ENCODE data around the gene SMG1. TPM values are rescaled to one million over a fixed set of nuclear protein-coding genes. Genes with fewer than 3 reads are reported as not detected.
A peak's percentile ranks its signal among the peaks of the same experiment; 100 is the strongest.
"Not testable (repeated sequence)": the region's sequence is repeated elsewhere in the genome, so short reads cannot be mapped to it uniquely, and the experiment has no call there.

Gene SMG1
- total and polyA plus RNA-seq, 2 experiments from 2014 or later: 9.9 to 57.0 TPM

DNA sequence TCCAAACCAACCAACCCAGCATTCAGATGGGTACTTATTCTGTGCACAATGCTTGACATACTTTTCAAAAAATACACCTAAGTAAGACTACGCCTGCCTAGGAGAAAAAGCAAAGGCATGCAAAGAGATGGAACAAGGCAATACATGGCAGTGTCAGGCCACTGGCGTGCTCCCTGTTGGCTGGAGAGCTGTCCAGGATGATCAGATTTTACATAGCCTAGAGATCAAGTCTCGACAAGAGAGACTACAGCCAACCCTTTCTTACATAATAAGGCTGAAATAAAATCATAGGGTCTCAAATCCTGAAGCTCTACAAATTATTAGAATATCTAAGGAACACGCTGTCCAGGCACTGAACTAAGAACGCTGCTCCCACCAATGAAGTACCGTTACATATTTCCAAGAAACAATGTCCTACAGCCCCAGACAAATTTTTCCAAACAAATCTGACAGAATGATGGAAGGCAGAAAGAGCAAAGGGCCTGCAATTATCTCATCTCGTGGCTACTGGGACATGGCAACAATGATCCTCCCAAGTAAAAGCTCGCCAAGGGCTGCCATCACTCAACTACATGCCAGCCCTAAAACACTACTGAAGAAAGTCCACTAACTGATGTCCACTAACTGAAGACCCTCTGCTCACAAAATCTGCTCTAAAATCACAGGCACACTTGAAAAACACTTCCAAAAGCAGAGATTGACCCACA lies 141.1 kb downstream of the SMG1 start:
- Histone ChIP-seq H3K9me3 (ENCODE audit: low read depth) (no peaks in the 10 kb centered on the region), H3K9me2 (replicated peaks; ENCODE audit: insufficient read depth) (no peaks in the 10 kb centered on the region), H4K20me1 (ENCODE audit: insufficient read depth, poor library complexity, severe bottlenecking) (peaks cover 75% of the 10 kb centered on the region), H3K4me2 (peak overlapping the region; percentile 53), H3K79me2 (peaks cover 72% of the 10 kb centered on the region), H2AFZ (no peak overlapping the region), H3K27me3 (no peaks in the 10 kb centered on the region), H3K36me3 (replicated peaks; ENCODE audit: insufficient read depth, low read depth) (peaks cover 3% of the 10 kb centered on the region), H3K4me1 (ENCODE audit: insufficient read depth) (peaks cover 25% of the 10 kb centered on the region), H3K4me3 (no peak overlapping the region), H3K27ac (no peak overlapping the region)
- 85% methylated on average over 8 of the region's 8 CpGs for WGBS (ENCODE audit: low lambda C conversion rate, missing lambda C conversion rate)
- TF ChIP-seq EZH2phosphoT487 (IDR thresholded peaks at IDR 0.05; ENCODE audit: low read depth, severe bottlenecking, unreplicated experiment): no peak
- TF ChIP-seq, protein P1, sequence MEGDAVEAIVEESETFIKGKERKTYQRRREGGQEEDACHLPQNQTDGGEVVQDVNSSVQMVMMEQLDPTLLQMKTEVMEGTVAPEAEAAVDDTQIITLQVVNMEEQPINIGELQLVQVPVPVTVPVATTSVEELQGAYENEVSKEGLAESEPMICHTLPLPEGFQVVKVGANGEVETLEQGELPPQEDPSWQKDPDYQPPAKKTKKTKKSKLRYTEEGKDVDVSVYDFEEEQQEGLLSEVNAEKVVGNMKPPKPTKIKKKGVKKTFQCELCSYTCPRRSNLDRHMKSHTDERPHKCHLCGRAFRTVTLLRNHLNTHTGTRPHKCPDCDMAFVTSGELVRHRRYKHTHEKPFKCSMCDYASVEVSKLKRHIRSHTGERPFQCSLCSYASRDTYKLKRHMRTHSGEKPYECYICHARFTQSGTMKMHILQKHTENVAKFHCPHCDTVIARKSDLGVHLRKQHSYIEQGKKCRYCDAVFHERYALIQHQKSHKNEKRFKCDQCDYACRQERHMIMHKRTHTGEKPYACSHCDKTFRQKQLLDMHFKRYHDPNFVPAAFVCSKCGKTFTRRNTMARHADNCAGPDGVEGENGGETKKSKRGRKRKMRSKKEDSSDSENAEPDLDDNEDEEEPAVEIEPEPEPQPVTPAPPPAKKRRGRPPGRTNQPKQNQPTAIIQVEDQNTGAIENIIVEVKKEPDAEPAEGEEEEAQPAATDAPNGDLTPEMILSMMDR (IDR thresholded peaks at IDR 0.05; ENCODE audit: poor library complexity): no peak
- no peak for TF ChIP-seq EZH2 (IDR thresholded peaks at IDR 0.05; ENCODE audit: borderline replicate concordance)
- DNase-seq (ENCODE audit: low spot score): no peak

DNA sequence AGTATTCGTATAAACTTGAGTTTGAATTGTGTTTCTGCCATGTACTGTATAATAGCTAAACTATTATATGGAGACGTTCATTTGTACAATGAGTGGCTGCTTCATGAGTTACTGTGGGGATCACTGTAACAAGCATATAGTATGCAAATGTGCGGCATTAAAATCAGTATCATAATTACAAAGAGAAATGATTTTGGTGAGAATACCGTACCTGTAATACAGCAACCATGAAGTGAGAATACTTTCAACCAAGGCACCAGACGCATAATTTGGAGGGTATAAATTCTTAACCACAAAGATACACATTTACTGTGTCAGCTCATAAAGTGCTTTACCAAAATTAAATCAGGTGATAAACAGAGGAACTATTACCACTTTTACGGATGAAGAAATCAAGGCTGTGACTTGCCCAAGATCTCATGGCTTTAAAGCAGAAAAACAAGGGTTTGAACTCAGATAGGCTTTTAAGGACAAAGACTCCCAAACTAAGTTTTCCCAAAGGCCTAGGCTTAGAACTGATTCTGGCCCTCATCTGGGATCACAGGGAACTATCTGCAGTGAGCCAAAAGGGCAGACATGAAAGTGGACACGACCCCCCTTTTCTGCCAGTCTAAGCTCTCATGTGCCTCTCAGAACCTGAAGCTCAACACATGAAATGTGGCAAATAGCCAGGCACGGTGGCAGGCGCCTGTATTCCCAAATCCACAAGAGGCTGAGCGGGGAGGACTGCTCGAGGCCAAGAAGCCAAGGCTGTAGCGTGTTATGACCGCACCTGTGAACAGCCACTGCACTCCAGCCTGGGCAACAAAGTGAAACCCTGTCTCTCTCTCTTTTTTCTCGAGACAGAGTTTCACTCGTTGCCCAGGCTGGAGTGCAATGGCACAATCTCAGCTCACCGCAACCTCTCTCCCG lies 142.5 kb downstream of the SMG1 start:
- H3K36me3 ChIP-seq (replicated peaks; ENCODE audit: insufficient read depth, low read depth): peaks cover 1% of the 10 kb centered on the region
- no peaks in the 10 kb centered on the region for H3K9me3 ChIP-seq (ENCODE audit: low read depth)
- H3K9me2 ChIP-seq (replicated peaks; ENCODE audit: insufficient read depth): no peaks in the 10 kb centered on the region
- no peak overlapping the region for H3K4me2 ChIP-seq
- H3K27ac ChIP-seq: no peak overlapping the region
- H3K4me1 ChIP-seq (ENCODE audit: insufficient read depth): peaks cover 22% of the 10 kb centered on the region
- TF ChIP-seq EZH2 (IDR thresholded peaks at IDR 0.05; ENCODE audit: borderline replicate concordance): no peak
- TF ChIP-seq, protein P1 (IDR thresholded peaks at IDR 0.05; ENCODE audit: poor library complexity): no peak
- no peak for TF ChIP-seq EZH2phosphoT487 (IDR thresholded peaks at IDR 0.05; ENCODE audit: low read depth, severe bottlenecking, unreplicated experiment)
- H3K4me3 ChIP-seq: no peak overlapping the region
- peaks cover 64% of the 10 kb centered on the region for H4K20me1 ChIP-seq (ENCODE audit: insufficient read depth, poor library complexity, severe bottlenecking)
- DNase-seq (ENCODE audit: low spot score): no peak
- WGBS (ENCODE audit: low lambda C conversion rate, missing lambda C conversion rate): 93% methylated on average over 17 of the region's 17 CpGs
- no peaks in the 10 kb centered on the region for H3K27me3 ChIP-seq
- peaks cover 58% of the 10 kb centered on the region for H3K79me2 ChIP-seq
- no peak overlapping the region for H2AFZ ChIP-seq

DNA sequence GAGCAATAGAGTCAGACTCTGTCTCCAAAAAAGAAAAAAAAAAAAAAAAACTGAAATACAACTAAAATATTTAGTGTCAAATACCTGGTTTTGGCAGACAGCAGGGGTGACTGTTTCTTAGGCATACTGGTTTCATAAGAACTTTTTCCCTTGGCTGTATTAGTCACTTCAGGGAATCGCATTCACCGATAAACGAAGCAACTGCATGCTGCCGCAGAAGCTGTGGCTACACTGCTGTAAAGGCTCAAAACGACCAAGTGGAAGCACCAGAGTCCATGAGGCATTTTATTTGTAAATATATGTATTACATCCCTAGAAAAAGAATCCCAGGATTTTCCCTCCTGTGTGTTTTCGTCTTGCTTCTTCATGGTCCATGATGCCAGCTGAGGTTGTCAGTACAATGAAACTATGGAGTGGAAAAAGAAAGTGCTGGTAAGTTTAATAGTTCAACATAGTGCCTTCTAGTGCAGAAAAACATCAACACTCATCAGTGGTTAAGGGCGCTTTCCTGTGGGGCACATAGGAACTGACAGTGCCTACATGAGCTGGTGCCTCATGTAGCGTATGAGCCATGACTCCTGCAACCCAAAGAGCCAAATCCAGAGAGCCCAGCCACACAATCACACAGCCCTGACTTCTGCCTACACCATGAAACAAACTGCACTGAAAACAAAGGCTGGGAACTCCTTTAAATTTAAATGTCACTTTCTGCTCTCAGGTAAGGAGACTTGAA lies 143.3 kb downstream of the SMG1 start:
- no peak overlapping the region for H3K4me3 ChIP-seq
- H3K9me3 ChIP-seq (ENCODE audit: low read depth): no peaks in the 10 kb centered on the region
- H2AFZ ChIP-seq: no peak overlapping the region
- H3K27ac ChIP-seq: no peak overlapping the region
- WGBS (ENCODE audit: low lambda C conversion rate, missing lambda C conversion rate): 94% methylated on average over 8 of the region's 8 CpGs
- peaks cover 14% of the 10 kb centered on the region for H3K4me1 ChIP-seq (ENCODE audit: insufficient read depth)
- TF ChIP-seq, protein P1 (IDR thresholded peaks at IDR 0.05; ENCODE audit: poor library complexity): no peak
- TF ChIP-seq EZH2phosphoT487 (IDR thresholded peaks at IDR 0.05; ENCODE audit: low read depth, severe bottlenecking, unreplicated experiment) (no peak), EZH2 (IDR thresholded peaks at IDR 0.05; ENCODE audit: borderline replicate concordance) (no peak)
- no peak for DNase-seq (ENCODE audit: low spot score)
- H3K79me2 ChIP-seq: peaks cover 50% of the 10 kb centered on the region
- no peak overlapping the region for H3K4me2 ChIP-seq
- H3K27me3 ChIP-seq: no peaks in the 10 kb centered on the region
- peaks cover 56% of the 10 kb centered on the region for H4K20me1 ChIP-seq (ENCODE audit: insufficient read depth, poor library complexity, severe bottlenecking)
- no peaks in the 10 kb centered on the region for H3K36me3 ChIP-seq (replicated peaks; ENCODE audit: insufficient read depth, low read depth)
- H3K9me2 ChIP-seq (replicated peaks; ENCODE audit: insufficient read depth): no peaks in the 10 kb centered on the region

DNA sequence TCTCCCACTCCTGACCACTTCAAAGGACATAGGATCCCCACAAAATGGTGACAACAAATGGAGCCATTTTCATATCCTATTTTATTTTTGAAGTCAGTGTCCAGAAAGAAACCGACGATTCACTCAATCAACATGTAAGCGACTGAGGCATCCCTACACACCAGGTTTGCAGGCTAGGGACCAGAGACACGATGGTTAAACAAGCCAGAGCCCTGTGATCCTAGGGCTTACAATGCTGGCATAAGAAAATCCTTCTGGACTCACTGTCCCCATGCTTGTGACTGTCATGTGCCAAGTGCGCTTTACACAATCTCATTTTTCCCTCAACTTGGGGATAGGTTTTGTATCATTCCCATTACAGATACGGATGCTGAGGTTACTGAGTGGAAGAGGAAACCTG lies 145.0 kb downstream of the SMG1 start:
- H3K27ac ChIP-seq; H3K4me3 ChIP-seq; H3K36me3 ChIP-seq (replicated peaks; ENCODE audit: insufficient read depth, low read depth); H3K4me1 ChIP-seq (ENCODE audit: insufficient read depth); H3K27me3 ChIP-seq; DNase-seq (ENCODE audit: low spot score); H3K4me2 ChIP-seq; H3K9me2 ChIP-seq (replicated peaks; ENCODE audit: insufficient read depth); H2AFZ ChIP-seq; H3K9me3 ChIP-seq (ENCODE audit: low read depth): not testable (repeated sequence)
- H3K79me2 ChIP-seq: peaks cover 33% of the 10 kb centered on the region
- peaks cover 40% of the 10 kb centered on the region for H4K20me1 ChIP-seq (ENCODE audit: insufficient read depth, poor library complexity, severe bottlenecking)
- 91% methylated on average over 6 of the region's 6 CpGs for WGBS (ENCODE audit: low lambda C conversion rate, missing lambda C conversion rate)

DNA sequence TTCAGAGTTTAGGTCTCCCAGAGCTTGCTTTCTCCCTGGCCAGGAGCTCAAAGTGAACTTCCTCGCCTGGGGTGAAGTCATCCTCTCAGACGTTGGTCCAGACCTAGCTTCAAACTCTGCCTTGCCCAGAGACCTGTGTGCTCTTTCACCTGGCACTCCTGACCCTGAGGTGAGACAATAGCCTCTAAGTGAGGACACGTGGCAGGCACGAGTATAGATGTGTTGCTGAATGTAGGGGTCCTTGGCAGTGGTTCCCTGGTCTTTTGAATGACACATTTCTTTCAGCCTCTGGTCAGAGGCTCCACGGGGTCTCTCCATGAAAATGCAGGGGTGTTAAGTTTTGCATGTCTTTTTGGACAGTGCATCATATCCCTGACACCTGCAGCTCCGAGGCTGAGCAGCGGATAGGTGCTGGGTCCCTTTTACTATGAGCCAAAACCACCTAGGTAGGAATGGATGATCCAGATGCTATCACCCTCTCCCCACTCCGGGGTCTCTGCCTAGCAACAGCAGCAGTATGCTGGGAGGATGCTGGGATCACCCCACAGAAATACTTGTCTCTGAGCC lies 145.7 kb downstream of the SMG1 start:
- WGBS (ENCODE audit: low lambda C conversion rate, missing lambda C conversion rate): 81% methylated on average over 8 of the region's 8 CpGs

More for the DNA sequence above, 145.7 kb downstream of the SMG1 start:
- H3K36me3 ChIP-seq (replicated peaks; ENCODE audit: insufficient read depth, low read depth); H3K4me1 ChIP-seq (ENCODE audit: insufficient read depth); H3K9me3 ChIP-seq (ENCODE audit: low read depth); H3K4me3 ChIP-seq; H3K27ac ChIP-seq; H3K4me2 ChIP-seq; DNase-seq (ENCODE audit: low spot score); H2AFZ ChIP-seq; H3K27me3 ChIP-seq; H3K9me2 ChIP-seq (replicated peaks; ENCODE audit: insufficient read depth): not testable (repeated sequence)
- H3K79me2 ChIP-seq: peaks cover 26% of the 10 kb centered on the region
- peaks cover 33% of the 10 kb centered on the region for H4K20me1 ChIP-seq (ENCODE audit: insufficient read depth, poor library complexity, severe bottlenecking)

Data from hepatocyte (in vitro differentiated cells).